Esophagus mucosa (tissue), 1 donor: ENCODE measurements around the gene TPSB2. TPM values are rescaled to one million over a fixed set of nuclear protein-coding genes. Genes with fewer than 3 reads are reported as not detected.
"Not testable (repeated sequence)": the region's sequence is repeated elsewhere in the genome, so short reads cannot be mapped to it uniquely, and the experiment has no call there.

Experiments
- ATAC-seq: fragments of 200-7000 bp; cut with Tn5 transposase; one replicate; pipeline ENCODE4 v1.9.1; 2020
- total RNA-seq: library from RNA; stranded (reverse); gene quantifications from one replicate; pipeline ENCODE4 v1.2.4, GENCODE V29; 2023
- donor health status: DM: yes; HTN: yes; CAD: no.

Gene TPSB2
- total RNA-seq = 4.5 TPM

- not testable (repeated sequence) for ATAC-seq
These were observed at the start of gene TPSB2 for GRCh38 chr16:1230084-1230470. Gene TPSB2, minus strand, starts transcription at chr16:1230184. Its CDS starts 233 bp downstream, at chr16:1229951.

GRCh38 chr16:1279081-1279944 is 49.3 kb upstream of the TPSB2 start:
- no peak for ATAC-seq

- ATAC-seq = no peak
These were observed 48.5 kb upstream of the TPSB2 start for GRCh38 chr16:1278477-1278876.

GRCh38 chr16:1277617-1278282 is 47.8 kb upstream of the TPSB2 start:
- no peak for ATAC-seq

- no peak for ATAC-seq
These were observed 47.2 kb upstream of the TPSB2 start for GRCh38 chr16:1277151-1277598.

- no peak for ATAC-seq
These were observed 46.5 kb upstream of the TPSB2 start for GRCh38 chr16:1276580-1276878.

- ATAC-seq = no peak
These were observed 46.0 kb upstream of the TPSB2 start for GRCh38 chr16:1275791-1276579.

- ATAC-seq = no peak
These were observed 44.8 kb upstream of the TPSB2 start for GRCh38 chr16:1274767-1275166.

- no peak for ATAC-seq
These were observed 43.8 kb upstream of the TPSB2 start for GRCh38 chr16:1273816-1274215.

- no peak for ATAC-seq
These were observed 42.6 kb upstream of the TPSB2 start for GRCh38 chr16:1272453-1273198.

- not testable (repeated sequence) for ATAC-seq
These were observed 41.9 kb upstream of the TPSB2 start for GRCh38 chr16:1271724-1272413.

- ATAC-seq = no peak
These were observed 41.4 kb upstream of the TPSB2 start for GRCh38 chr16:1271380-1271723.

- ATAC-seq = not testable (repeated sequence)
These were observed 39.4 kb upstream of the TPSB2 start for GRCh38 chr16:1269418-1269817.

GRCh38 chr16:1265826-1266225 is 35.8 kb upstream of the TPSB2 start:
- ATAC-seq = no peak

- ATAC-seq = no peak
These were observed 35.2 kb upstream of the TPSB2 start for GRCh38 chr16:1265090-1265630.

GRCh38 chr16:1264345-1265089 is 34.5 kb upstream of the TPSB2 start:
- ATAC-seq = no peak

- ATAC-seq = no peak
These were observed 33.8 kb upstream of the TPSB2 start for GRCh38 chr16:1263591-1264344.

- no peak for ATAC-seq
These were observed 32.9 kb upstream of the TPSB2 start for GRCh38 chr16:1262846-1263221.

- ATAC-seq = no peak
These were observed 32.3 kb upstream of the TPSB2 start for GRCh38 chr16:1262210-1262845.
